Stimulated activated CD8-positive, alpha-beta memory T cell treated with anti-CD3 and anti-CD28 coated beads, Interleukin-12 subunit alpha, Interleukin-12 subunit beta, amount 100 ng/mL, for 4 hours (primary cell): Measurements from ENCODE around the gene TJAP1.
"Not testable (repeated sequence)": the region's sequence is repeated elsewhere in the genome, so short reads cannot be mapped to it uniquely, and the experiment has no call there.

ENCODE experiments used
- DNase-seq: peaks from one replicate; pipeline ENCODE4 v3.0.0-alpha.2; 2020; ENCODE audit warnings: low read depth

Gene TJAP1

DNA sequence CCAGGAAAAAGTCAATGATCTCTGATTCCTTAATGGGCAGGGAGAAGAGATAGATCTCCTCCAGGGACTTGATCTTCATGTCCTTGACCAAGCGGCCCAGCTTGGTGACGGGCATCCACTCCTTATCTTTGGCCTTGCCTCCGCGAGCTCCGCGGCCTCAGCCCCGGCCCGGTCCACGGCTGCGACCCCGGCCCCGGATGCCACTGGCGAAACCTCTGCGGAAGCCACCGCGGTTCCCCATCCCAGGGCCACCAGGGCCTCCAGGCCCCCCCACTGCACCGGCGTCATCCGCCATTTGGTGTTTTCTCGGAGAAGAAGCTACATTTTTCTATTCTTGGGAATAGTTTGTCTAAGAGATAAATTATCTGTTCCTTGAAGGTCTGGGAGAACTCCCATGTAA, 62.0 kb downstream of the TJAP1 start:
- not testable (repeated sequence) for DNase-seq

DNA sequence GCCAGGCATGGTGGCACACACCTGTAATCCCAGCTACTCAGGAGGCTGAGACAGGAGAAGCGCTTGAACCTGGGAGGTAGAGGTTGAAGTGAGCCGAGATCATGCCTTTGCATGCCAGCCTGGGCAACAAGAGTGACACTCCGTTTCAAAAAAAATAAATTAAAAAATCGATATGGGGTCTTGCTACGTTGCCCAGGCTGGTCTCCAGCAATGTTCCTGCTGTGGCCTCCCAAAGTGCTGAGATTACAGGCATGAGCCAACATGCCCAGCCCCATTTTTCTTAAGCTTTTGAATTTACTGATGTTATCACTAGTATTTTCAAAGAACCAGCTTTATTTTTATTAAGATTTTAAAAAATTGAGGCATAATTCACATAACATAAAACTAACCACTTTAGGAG, 63.1 kb downstream of the TJAP1 start:
- no peak for DNase-seq

DNA sequence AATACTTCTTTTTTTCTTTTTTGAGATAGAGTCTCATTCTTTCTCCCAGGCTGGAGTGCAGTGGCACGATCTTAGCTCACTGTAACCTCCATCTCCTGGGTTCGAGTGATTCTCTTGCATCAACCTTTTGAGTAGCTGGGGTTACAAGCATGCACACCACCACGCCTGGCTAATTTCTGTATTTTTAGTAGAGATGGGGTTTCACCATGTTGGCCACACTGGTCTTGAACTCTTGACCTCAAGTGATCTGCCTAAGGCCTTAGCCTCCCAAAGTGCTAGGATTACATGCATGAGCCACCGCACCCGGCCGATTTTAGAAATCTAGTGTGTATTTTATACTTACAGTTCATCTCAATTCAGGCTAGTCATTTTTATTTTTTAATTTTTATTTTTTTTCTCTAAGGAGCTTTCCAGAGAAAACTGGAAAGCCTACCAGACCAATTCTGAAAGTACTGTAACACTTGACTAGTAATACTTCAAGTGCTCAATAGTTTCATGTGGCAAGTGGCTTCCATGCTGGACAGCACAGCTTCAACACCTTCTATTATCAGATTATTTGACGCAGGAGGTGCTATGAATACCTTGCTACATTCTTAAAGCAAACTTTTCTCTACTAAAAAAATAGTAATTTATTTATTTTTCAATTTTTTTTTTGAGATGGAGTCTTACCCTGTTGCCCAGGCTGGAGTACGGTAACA, 64.6 kb downstream of the TJAP1 start:
- no peak for DNase-seq

DNA sequence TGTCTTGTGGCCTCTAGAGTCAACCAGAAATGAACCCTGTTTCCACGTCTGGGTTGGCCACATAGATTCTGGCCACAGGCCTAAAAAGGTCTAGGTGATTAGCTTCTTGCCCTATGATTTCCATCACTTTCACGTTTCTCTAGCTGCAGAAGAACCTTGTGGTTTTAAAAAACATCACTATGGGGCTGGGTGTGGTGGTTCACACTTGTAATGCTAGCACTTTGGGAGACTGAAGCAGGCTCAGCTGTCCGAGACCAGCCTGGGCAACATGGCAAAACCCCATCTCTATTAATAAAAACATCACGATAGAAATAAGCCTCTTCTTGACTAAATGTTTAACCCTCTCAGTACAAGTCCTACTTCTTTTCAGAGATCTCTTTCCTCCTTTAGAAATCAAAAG, 67.1 kb downstream of the TJAP1 start:
- DNase-seq, result no peak

DNA sequence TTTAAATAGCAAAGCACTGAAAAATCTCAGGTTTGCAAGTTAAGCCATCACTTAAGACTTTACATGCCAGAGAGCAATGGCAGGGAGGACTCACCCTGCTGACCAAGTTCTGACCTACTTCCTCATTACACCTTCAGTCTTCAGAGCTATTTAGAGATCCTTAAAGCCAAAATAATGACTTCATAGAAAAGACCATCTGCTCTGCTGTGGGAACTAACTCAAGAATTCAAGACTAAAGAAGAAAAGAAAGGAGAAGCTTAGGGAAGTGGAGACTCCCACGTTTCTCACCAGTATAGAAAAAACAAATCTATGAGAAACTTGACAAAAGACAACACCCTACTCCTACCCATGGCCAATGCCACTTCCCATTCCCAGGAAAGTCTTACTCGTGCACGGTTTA, 69.9 kb downstream of the TJAP1 start:
- no peak for DNase-seq
